OCI-LY7 (cell line): ENCODE data around the gene RNF175. TPM values are rescaled to one million over a fixed set of nuclear protein-coding genes. Genes with fewer than 3 reads are reported as not detected.

Source experiments
- BruUV-seq: library from RNA; stranded (reverse); fragments of 400-500 nt; replicated peaks from 2 replicates; lab custom pipeline; 2021; lab: Mats Ljungman, UMichigan
- CTCF ChIA-PET: fragments of 300-600 bp; sonication (Branson Sonifier 250); formaldehyde crosslinking; loops from one replicate; lab custom pipeline; 2022; ENCODE audit warnings: antibody characterized with exemption; ENCODE audit not compliant: unreplicated experiment; lab: Charles Lee
- POLR2A ChIA-PET: fragments of 300-600 bp; sonication (Branson Sonifier 250); formaldehyde crosslinking; loops from one replicate; lab custom pipeline; 2022; ENCODE audit warnings: antibody characterized with exemption; lab: Charles Lee
- DNase-seq: peaks from one replicate; pipeline ENCODE4 v3.0.0-alpha.2; 2015; ENCODE audit warnings: low spot score
- H2AFZ ChIP-seq: fragments of 200-600 bp; sonication (generic), shearing (Covaris generic); 2 replicates; pipeline ENCODE4 v1.6.1; 2014; ENCODE audit warnings: mild to moderate bottlenecking, antibody characterized with exemption, low read length, moderate library complexity
- H3K27ac ChIP-seq: fragments of 200-600 bp; sonication (generic); 2 replicates; pipeline ENCODE4 v1.5.1; 2014; ENCODE audit warnings: mixed run types, low read depth, mild to moderate bottlenecking, moderate library complexity, low read length, inconsistent platforms; ENCODE audit not compliant: poor library complexity, severe bottlenecking
- H3K36me3 ChIP-seq: fragments of 200-600 bp; sonication (generic); 2 replicates; pipeline ENCODE4 v1.6.1; 2014; ENCODE audit warnings: mild to moderate bottlenecking, antibody characterized with exemption, low read length, moderate library complexity, mixed read lengths; ENCODE audit not compliant: insufficient read depth
- H3K4me1 ChIP-seq: fragments of 200-600 bp; sonication (generic); 2 replicates; pipeline ENCODE4 v1.5.1; 2014; ENCODE audit warnings: mild to moderate bottlenecking, low read length; ENCODE audit not compliant: insufficient read depth, poor library complexity, severe bottlenecking
- H3K4me2 ChIP-seq: fragments of 200-600 bp; sonication (generic); 2 replicates; pipeline ENCODE4 v1.6.1; 2014; ENCODE audit warnings: mild to moderate bottlenecking, low read length
- H3K4me3 ChIP-seq: fragments of 200-600 bp; sonication (generic); 2 replicates; pipeline ENCODE4 v1.5.1; 2014; ENCODE audit warnings: mild to moderate bottlenecking, low read depth, low read length; ENCODE audit not compliant: poor library complexity, severe bottlenecking
- H3K79me2 ChIP-seq: fragments of 200-600 bp; sonication (generic); 2 replicates; pipeline ENCODE4 v1.6.1; 2016; ENCODE audit warnings: low read depth, mild to moderate bottlenecking, low read length, moderate library complexity, mixed read lengths; ENCODE audit not compliant: insufficient read depth
- H3K9me2 ChIP-seq: fragments of 200-600 bp; sonication (generic); 2 replicates; pipeline ENCODE4 v1.6.1; 2016; ENCODE audit warnings: mild to moderate bottlenecking, low read length, mixed read lengths; ENCODE audit not compliant: insufficient read depth
- H3K9me3 ChIP-seq: fragments of 200-600 bp; sonication (generic); 2 replicates; pipeline ENCODE4 v1.6.1; 2014; ENCODE audit warnings: mild to moderate bottlenecking, mixed run types, low read length, mixed read lengths
- H4K20me1 ChIP-seq: fragments of 200-600 bp; sonication (generic); 2 replicates; pipeline ENCODE4 v1.6.1; 2014; ENCODE audit warnings: mild to moderate bottlenecking, antibody characterized with exemption, low read length, moderate library complexity, mixed read lengths; ENCODE audit not compliant: insufficient read depth
- EZH2phosphoT487 ChIP-seq: fragments of 200-600 bp; sonication (generic); IDR thresholded peaks from 2 replicates; pipeline ENCODE4 v1.6.1; 2018; ENCODE audit warnings: low read depth, borderline replicate concordance, mild to moderate bottlenecking, mixed run types, antibody characterized with exemption, low read length, moderate library complexity, mixed read lengths
- intact Hi-C: fragments of 100-400 bp; cut with micrococcal nuclease; formaldehyde crosslinking; loops from one replicate; pipeline ENCODE4 v1.10.0; 2022; ENCODE audit not compliant: unreplicated experiment
- total RNA-seq, 2 experiments: library from RNA; depleted of rRNA in 1 of 2; stranded (reverse); fragments of >200 nt in 1 of 2; shearing (Covaris generic) in 1 of 2; gene quantifications; 2 replicates each; pipeline ENCODE4 v1.2.3, GENCODE V29; 2014 to 2022
- TF ChIP-seq, protein P1 (sequence below): fragments of 200-600 bp; sonication (generic); conservative IDR thresholded peaks from 2 replicates; pipeline ENCODE4 v1.5.1; 2014; ENCODE audit warnings: mild to moderate bottlenecking, antibody characterized with exemption, low read length, moderate library complexity, mixed read lengths

Gene RNF175
- total RNA-seq, 2 experiments from 2014 or later = 0.25 TPM; not detected in 1

GRCh38 chr4:153808175-153808574, 48.4 kb upstream of the RNF175 start:
- Histone ChIP-seq H3K79me2 (no peaks in the 10 kb centered on the region), H2AFZ (no peak overlapping the region), H3K36me3 (no peaks in the 10 kb centered on the region), H3K4me2 (no peak overlapping the region), H3K9me2 (no peaks in the 10 kb centered on the region), H4K20me1 (no peaks in the 10 kb centered on the region), H3K4me3 (no peak overlapping the region), H3K9me3 (no peaks in the 10 kb centered on the region), H3K4me1 (no peaks in the 10 kb centered on the region), H3K27ac (no peak overlapping the region)
- no peak for DNase-seq
- TF ChIP-seq EZH2phosphoT487 = no peak
- TF ChIP-seq, protein P1, sequence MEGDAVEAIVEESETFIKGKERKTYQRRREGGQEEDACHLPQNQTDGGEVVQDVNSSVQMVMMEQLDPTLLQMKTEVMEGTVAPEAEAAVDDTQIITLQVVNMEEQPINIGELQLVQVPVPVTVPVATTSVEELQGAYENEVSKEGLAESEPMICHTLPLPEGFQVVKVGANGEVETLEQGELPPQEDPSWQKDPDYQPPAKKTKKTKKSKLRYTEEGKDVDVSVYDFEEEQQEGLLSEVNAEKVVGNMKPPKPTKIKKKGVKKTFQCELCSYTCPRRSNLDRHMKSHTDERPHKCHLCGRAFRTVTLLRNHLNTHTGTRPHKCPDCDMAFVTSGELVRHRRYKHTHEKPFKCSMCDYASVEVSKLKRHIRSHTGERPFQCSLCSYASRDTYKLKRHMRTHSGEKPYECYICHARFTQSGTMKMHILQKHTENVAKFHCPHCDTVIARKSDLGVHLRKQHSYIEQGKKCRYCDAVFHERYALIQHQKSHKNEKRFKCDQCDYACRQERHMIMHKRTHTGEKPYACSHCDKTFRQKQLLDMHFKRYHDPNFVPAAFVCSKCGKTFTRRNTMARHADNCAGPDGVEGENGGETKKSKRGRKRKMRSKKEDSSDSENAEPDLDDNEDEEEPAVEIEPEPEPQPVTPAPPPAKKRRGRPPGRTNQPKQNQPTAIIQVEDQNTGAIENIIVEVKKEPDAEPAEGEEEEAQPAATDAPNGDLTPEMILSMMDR = no peak
- ChIA-PET POLR2A (interaction anchor here (0.7 kb wide), 2 partner anchors 125 to 557 kb away, joined by 3 read pairs; no protein-coding TSS in a partner anchor), CTCF (no interaction called here)
- intact Hi-C loops = no loop called here
- BruUV-seq = no TSS peak

DNA sequence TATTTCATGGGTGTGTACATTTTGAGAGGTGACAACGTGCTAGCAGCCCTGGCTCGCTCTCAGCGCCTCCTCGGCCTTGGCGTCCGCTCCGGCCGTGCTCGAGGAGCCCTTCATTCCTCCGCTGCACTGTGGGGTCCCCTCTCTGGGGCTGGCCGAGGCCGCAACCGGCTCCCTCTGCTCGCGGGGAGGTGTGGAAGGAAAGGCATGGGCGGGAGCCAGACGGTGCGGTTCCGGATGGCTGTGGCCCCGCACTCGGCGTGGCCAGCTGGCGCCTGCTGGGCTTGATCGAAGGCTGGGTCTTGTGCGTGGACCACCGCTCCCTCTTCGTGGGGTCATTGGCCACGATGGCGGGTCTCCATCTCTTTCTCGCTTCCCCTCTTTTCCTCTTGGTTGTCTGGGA, 46.2 kb upstream of the RNF175 start:
- TF ChIP-seq, protein P1 = no peak
- no peak for TF ChIP-seq EZH2phosphoT487
- Histone ChIP-seq H3K27ac (no peak overlapping the region), H3K79me2 (no peaks in the 10 kb centered on the region), H3K4me1 (no peaks in the 10 kb centered on the region), H4K20me1 (no peaks in the 10 kb centered on the region), H3K4me2 (no peak overlapping the region), H2AFZ (no peak overlapping the region), H3K9me3 (no peaks in the 10 kb centered on the region), H3K36me3 (no peaks in the 10 kb centered on the region), H3K4me3 (no peak overlapping the region), H3K9me2 (no peaks in the 10 kb centered on the region)
- no TSS peak for BruUV-seq
- intact Hi-C loops = no loop called here
- CTCF ChIA-PET = no interaction called here
- DNase-seq = no peak
- POLR2A ChIA-PET = no interaction called here

DNA sequence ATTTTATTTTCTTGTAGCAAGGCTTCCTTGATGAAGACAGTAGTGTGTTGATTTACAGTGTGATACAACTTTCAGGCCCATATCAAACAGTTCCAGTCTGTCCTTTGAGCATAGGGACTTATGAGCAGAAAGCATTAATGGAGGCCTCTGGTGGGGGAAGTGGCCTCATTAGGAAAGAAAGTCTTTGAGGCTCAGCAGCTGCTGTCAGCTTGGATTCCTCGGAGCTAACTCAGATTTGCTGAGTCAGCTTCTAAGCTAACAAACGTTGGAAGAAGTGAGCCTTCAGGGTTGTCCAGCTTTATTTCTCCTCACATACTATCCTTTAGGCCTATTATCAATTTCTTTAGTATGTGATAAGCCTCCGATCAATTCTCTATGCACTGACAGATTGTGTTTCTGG, 44.9 kb upstream of the RNF175 start:
- Histone ChIP-seq H3K4me1 (no peaks in the 10 kb centered on the region), H3K4me2 (no peak overlapping the region), H4K20me1 (no peaks in the 10 kb centered on the region), H3K79me2 (no peaks in the 10 kb centered on the region), H3K4me3 (no peak overlapping the region), H3K27ac (no peak overlapping the region), H2AFZ (no peak overlapping the region), H3K9me2 (no peaks in the 10 kb centered on the region), H3K36me3 (no peaks in the 10 kb centered on the region), H3K9me3 (no peaks in the 10 kb centered on the region)
- intact Hi-C loops = no loop called here
- ChIA-PET POLR2A (interaction anchor here (1.2 kb wide), 1 partner anchor 10 kb away, joined by 3 read pairs; no protein-coding TSS in a partner anchor), CTCF (interaction anchor here (0.5 kb wide), 1 partner anchor 11 kb away, joined by 3 read pairs; no protein-coding TSS in a partner anchor)
- DNase-seq = no peak
- no peak for TF ChIP-seq EZH2phosphoT487
- TF ChIP-seq, protein P1 = no peak
- no TSS peak for BruUV-seq
